Right lobe of liver (tissue), 4 donors: ENCODE results near the gene PHF11.

Experiments used
- CTCF ChIP-seq, 4 donors: fragments of 200-600 bp in 3 of 4; fragments of 450-650 bp in 1 of 4; IDR thresholded peaks; one replicate each; pipeline versions ENCODE4 v1.5.1 to v1.8.0; 2016 to 2022; ENCODE audit warnings: antibody characterized with exemption in 4 of 4, mild to moderate bottlenecking in 2 of 4
- POLR2A ChIP-seq: fragments of 450-650 bp; IDR thresholded peaks from one replicate; pipeline ENCODE4 v1.6.1; 2017; ENCODE audit warnings: antibody characterized with exemption, mild to moderate bottlenecking
- donor health status: DM: no; HTN: no; CAD: no.
- donor health status: DM: no; HTN: no; CAD: no.
- donor health status: DM: no; HTN: yes; CAD: no.

DNA sequence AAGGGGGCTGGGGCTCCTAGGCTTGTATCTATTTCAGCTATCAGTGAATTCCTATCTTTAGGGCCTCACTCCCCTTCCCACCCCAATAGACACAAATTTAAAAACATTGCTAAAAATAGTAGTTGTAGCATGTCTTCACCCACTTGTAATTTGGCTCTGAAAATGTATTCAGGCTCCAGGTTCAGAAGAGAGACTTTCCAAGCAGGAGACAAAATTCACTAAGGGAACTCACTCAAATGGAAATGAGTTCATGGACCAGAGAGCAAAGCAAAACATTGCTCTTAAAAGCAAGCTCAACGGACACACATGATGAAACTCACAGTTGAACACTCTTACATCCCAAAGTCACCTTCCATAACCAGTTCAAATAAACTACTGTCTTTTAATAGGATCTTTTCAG lies 36.8 kb downstream of the PHF11 start:
- TF ChIP-seq CTCF (IDR thresholded peaks at IDR 0.05) (no peak), POLR2A (no peak)
